Epithelial cell of esophagus (primary cell): Measurements from ENCODE around the gene TRAF3IP1.
"Not testable (repeated sequence)": the region's sequence is repeated elsewhere in the genome, so short reads cannot be mapped to it uniquely, and the experiment has no call there.

Experiments
- DNase-seq: peaks from one replicate; pipeline ENCODE4 v3.0.0; 2010; ENCODE audit warnings: low read depth
- H3K4me3 ChIP-seq: 2 replicates; pipeline ENCODE4 v1.5.1; 2011; ENCODE audit warnings: mild to moderate bottlenecking, low read length, control low read depth
- CTCF ChIP-seq: IDR thresholded peaks from 2 replicates; pipeline ENCODE4 v1.5.1; 2011; ENCODE audit warnings: low read depth, mild to moderate bottlenecking, low read length, control low read depth, inconsistent platforms; ENCODE audit not compliant: insufficient read depth; ENCODE audit errors: missing control alignments

The TRAF3IP1 gene

GRCh38 chr2:238441262-238442114 lies 121.2 kb downstream of the TRAF3IP1 start:
- DNase-seq, result no peak
- no peak overlapping the region for H3K4me3 ChIP-seq
- no peak for TF ChIP-seq CTCF

GRCh38 chr2:238442257-238442656 lies 121.9 kb downstream of the TRAF3IP1 start:
- H3K4me3 ChIP-seq, DNase-seq: not testable (repeated sequence)

GRCh38 chr2:238444242-238444641 lies 123.9 kb downstream of the TRAF3IP1 start:
- no peak for DNase-seq
- no peak overlapping the region for H3K4me3 ChIP-seq
- TF ChIP-seq CTCF, result no peak

- no peak overlapping the region for H3K4me3 ChIP-seq
- no peak for DNase-seq
- no peak for TF ChIP-seq CTCF
These were observed 125.3 kb downstream of the TRAF3IP1 start for GRCh38 chr2:238445409-238446190.

- H3K4me3 ChIP-seq, result no peak overlapping the region
- TF ChIP-seq CTCF, result no peak
- DNase-seq, result no peak
These were observed 126.1 kb downstream of the TRAF3IP1 start for GRCh38 chr2:238446371-238446770.

- DNase-seq, result no peak
- TF ChIP-seq CTCF, result no peak
- no peak overlapping the region for H3K4me3 ChIP-seq
These were observed 128.0 kb downstream of the TRAF3IP1 start for GRCh38 chr2:238448031-238448955.

- H3K4me3 ChIP-seq, result no peak overlapping the region
- no peak for DNase-seq
- TF ChIP-seq CTCF, result no peak
These were observed 128.9 kb downstream of the TRAF3IP1 start for GRCh38 chr2:238449241-238449640.
